ENCODE measurements around the gene KRT76. TPM values are rescaled to one million over a fixed set of nuclear protein-coding genes. Genes with fewer than 3 reads are reported as not detected.
"Not testable (repeated sequence)": the region's sequence is repeated elsewhere in the genome, so short reads cannot be mapped to it uniquely, and the experiment has no call there.

Gene KRT76
- total RNA-seq, 1 donor from 2014 or later = not detected

DNA sequence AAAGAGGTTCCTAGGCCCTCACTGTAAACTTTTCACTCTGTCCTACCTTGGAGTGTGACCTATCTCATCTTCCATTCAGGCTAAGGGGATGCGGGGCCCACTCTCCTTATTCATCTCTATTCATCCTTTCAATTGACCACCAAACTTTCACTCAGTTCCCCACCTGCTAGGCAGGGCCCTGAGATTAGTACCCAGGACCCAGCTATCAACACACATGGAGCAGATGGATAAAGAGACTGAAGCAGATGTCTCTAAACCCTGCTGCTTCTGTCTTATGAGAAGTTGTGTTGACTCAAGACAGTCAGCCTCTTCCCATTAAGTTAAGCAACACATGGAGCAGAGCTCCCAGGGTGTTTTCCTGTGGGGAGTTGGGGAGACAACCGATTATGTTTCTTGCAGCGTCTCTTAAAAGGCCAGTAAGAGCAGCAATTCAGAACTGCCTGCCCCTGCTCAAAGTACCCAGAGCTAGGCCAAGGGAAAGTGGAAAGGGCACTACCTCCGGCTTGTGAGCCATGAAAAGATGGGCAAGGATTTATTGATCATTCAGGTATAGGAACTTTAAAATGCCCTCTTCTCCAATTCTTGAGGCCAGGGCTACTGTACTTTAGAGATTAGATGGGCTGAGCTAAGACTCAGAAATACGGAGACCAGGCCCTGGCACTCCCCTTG, 10.7 kb downstream of the KRT76 start:
- no peak for DNase-seq (ENCODE audit: low spot score)
- intact Hi-C loops (cut with DNase I) = no loop called here

DNA sequence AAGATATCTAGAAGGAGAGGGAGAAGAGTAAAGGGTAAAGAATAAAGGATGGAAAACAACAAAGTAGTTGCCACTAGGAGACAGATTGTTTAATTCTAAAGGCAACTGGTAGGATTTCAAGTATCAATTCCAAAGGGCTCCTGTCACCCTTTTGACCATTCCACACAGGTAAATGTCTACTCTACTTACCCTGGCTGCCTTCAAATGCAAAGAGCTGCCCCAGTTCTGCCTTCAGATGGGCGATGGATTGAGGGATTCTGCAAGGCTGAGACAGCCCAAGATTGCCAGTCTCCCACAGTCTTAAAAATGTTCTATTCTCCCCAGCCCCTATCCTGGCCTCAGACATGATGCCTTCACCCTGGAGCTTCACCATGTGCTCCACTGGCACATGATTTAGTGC, 11.4 kb downstream of the KRT76 start:
- no peak for DNase-seq (ENCODE audit: low spot score)
- intact Hi-C loops (cut with DNase I) = no loop called here

DNA sequence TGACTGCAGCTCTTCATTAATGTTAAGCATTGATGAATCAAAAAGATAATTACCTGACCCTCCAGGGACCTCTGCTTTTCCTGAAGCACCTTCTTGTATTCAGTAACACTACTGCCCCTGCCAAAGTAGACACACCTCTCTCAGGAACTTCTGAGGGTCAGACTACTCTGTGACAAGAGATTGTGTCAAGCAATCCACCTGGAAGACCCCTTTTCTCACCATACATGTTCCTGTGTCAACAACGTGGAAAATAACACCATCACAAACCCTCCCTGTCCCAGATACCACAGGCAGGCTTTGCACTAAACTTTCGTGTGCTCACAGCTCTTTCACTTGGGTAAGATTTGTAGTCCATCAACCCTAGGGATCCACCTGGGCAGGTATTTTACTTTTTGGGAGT, 13.2 kb downstream of the KRT76 start:
- intact Hi-C loops (cut with DNase I) = no loop called here

DNA sequence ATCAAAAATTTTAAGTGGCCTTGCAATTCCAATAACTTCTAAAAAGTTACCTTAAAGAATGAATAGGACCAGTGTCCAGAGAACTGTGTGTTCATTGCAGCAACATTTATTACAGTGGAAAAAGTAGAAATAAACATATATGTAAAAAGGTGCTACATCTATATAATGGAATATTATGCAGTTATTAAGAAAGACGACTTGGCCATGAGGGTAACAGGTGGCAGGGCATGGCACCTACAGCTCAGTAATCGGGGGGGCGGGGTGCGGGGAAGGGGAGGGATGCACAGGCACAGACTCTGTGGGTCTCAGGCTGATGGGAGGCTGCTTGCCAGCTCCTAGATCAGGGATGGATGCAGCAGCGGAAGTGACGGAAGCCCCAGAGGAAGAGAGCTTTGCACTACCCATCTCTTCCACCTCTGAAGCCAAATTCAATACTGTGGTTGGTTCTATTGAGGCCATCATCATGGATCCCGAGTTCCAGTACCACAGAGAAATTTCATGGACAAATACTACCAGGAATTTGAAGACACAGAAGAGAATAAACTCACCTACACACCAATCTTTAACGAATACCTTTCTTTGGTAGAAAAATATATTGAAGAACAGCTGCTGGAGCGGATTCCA, 14.0 kb downstream of the KRT76 start:
- intact Hi-C loops (cut with DNase I) = no loop called here
- no peak for DNase-seq (ENCODE audit: low spot score)

More for the DNA sequence above, 13.2 kb downstream of the KRT76 start:
- DNase-seq (ENCODE audit: low spot score) = no peak

DNA sequence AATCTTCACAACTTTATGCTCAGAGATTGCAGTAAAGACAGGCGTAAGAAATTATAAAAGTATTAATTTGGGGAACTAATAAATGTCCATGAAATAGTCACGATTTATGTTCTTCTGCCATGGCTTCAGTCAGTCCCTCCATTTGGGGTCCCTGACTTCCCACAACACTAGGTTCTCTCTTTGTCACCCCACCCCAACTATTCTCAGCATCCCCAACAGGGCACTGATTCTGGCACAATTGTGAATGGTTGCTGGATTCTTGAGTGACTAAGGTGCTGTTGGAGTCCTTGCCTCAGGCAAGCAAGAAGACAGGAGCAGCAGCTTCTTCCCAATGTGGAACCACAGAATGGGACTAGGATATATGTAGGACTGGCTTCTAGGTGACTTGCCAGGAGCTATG, 15.3 kb downstream of the KRT76 start:
- intact Hi-C loops (cut with DNase I) = no loop called here

DNA sequence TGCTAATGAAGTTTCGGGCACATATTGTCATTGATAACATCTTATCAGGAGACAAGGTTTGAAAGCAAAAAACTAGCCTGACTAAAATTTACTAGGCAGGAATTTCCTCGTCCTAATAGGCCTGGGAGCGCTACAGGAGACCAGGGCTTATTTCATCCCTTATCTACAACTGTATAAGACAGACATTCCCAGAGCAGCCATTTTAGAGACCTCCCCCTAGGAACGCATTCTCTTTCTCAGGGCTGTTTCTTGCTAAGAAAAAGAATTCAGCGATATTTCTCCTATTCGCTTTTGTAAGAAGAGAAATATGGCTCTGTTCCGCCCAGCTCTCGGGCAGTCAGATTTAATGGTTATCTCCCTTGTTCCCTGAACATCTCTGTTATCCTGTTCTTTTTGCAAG, 15.9 kb downstream of the KRT76 start:
- DNase-seq (ENCODE audit: low spot score); intact Hi-C loops (cut with DNase I): not testable (repeated sequence)

More for the DNA sequence above, 15.3 kb downstream of the KRT76 start:
- DNase-seq (ENCODE audit: low spot score) = no peak

DNA sequence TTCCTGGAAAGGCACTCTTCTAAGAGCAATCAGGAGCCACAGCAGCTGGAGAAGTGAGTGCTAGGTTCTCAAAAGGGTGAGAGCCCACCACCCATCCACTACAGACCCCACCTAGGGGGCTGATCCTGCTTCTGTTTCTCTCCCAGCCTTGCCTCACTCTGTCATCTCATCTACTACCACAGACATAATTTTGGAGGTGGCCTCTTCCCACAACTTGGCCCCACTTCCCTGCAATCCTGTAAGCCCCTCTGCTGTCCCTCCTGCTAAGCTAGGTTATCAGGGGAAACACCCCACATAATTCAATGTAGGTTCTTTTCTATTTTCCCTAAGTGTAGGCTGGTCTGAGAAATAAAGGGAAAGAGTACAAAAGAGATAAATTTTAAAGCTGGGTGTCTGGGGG, 16.5 kb downstream of the KRT76 start:
- DNase-seq (ENCODE audit: low spot score) = no peak
- intact Hi-C loops (cut with DNase I) = no loop called here

DNA sequence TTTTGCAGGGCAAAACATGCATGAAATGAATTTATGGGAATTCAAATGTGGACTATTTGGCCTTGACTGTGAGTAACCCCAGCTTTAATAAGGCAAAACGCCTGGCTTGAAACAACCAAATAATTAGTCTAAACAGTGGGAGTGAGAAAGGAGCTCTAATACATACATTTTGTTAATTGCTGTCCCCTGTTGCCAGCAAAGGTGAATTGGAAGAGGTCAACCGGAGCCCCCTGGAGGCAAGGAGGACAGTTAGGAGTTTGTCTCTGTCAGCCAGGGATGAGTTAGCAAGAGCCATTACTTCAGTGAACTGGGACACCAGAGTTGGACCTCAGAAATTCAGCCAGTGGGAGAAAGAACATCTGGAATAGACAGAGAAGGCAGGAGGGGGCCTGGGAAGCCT, 17.4 kb downstream of the KRT76 start:
- no peak for DNase-seq (ENCODE audit: low spot score)
- intact Hi-C loops (cut with DNase I) = no loop called here

DNA sequence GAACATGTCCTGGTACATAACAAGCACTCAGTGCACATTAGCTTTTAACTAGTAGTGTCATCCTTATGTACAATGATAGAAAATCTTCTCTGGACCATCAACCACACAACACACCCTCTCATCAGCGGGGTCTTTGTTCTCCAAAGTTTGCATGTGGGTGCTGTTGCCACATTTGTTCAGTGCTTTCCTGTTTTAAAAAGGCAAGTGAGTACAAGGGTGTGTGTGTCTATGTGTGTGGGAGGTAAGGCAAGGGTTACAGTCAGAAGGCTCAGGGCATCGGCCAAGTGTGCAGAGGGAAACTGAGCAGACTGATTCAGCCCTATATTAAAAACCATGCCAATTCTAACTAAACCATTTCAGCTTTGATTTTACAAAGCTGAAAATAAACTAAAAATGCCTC, 17.9 kb downstream of the KRT76 start:
- no peak for DNase-seq (ENCODE audit: low spot score)
- intact Hi-C loops (cut with DNase I) = no loop called here

DNA sequence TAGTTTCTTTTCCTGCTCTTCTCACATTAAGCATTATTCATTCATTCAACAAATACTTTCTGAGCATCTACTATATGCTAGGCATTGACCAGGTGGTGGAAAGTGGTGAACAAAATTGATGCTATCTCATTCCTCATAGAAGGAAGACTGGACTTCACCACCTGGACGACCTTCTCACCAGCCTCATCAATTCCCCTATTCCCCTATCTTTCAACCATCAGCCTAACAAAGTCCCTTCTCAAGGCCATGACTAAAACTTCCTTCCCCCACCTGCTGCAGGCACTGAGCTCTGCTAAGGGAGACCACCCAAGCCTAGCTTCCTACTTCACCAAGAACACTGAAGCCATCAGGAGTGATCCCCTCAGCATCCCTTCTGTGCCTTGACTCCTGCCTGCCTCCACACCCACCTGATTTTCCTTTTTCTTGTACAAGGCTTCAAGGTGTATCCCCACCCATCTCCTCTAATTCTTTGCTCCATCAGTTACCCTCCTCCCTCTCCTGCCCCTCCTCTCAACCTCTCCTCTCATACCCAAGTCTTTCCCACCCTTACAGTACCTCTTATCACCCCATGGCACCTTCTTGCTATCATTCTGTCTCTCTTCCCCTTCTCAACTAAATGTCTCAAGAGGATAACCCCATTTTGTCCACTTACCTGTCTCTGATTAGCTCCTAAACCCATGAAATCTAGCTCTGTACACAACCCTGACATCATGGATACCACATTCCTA, 19.5 kb downstream of the KRT76 start:
- intact Hi-C loops (cut with DNase I) = no loop called here
- no peak for DNase-seq (ENCODE audit: low spot score)

DNA sequence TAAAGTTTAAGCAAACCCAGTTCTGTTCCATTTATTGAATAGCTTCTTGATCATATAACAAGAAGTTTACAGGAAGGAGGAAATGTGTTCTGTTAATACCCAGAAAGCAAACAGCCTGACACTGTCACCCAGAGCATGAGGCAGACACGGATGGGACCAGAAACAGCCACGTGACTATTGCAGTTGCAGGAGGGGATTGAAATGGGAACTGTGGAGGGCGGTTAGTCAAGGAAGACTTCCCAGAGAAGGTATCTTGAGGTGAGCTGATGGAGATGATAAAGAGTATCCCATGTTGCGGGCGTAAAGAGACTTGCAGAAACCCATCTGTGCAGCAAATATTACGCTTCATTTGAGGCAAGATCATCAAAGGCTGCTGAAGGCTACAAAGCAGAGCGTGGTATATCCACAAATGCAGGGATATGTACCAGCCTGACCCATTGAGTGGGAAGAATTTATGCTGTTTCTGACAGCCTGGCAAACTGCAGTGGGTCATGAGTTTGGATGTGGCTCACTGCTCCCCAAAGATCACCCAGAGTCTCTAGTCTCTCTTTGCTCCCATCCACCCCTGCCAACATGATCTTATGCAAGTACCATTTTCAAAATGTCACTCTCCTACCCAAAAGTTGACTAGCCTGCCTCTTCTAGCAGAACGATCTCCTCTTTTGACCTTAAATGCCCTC, 20.7 kb downstream of the KRT76 start:
- intact Hi-C loops (cut with DNase I) = no loop called here
- DNase-seq (ENCODE audit: low spot score) = no peak

DNA sequence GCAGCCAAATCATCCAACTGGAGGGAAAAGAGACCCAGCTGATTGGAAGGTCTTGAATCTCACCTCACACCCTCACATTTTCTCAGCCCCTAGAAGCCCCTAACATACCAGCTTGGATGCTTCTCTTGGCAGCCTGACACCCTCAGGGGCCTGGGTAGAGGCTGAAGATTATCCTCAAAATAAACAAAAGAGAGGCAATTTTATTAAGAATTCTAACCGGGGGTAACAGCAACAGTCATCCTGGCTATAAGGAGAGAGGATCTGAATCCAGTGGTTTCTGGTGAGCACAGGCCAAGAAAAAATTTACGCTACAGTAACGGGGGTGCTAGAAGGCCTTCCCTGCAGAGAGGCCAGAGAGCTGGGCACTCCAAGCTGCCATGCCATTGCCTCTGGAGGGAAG, 21.6 kb downstream of the KRT76 start:
- intact Hi-C loops (cut with DNase I) = no loop called here
- no peak for DNase-seq (ENCODE audit: low spot score)

DNA sequence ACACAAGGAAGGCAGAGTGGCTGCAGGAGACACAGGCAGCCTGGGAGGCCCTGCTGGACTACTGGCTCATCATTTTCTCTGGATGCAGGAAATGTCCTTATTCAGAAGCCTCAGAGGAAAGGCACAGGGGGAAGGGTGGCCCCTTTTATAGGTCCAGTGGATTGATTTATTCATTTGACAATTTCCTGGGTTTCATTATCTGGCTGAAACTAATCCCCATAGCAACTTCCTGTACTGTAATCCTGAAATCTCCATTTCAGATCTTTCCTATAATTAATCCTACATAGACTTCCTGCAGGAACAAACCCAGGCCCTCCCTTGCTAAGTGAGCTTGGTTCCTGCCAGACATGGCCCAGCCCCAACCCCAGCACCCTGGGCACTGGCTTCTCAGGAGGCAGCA, 23.0 kb downstream of the KRT76 start:
- intact Hi-C loops (cut with DNase I) = no loop called here
- DNase-seq (ENCODE audit: low spot score) = no peak

DNA sequence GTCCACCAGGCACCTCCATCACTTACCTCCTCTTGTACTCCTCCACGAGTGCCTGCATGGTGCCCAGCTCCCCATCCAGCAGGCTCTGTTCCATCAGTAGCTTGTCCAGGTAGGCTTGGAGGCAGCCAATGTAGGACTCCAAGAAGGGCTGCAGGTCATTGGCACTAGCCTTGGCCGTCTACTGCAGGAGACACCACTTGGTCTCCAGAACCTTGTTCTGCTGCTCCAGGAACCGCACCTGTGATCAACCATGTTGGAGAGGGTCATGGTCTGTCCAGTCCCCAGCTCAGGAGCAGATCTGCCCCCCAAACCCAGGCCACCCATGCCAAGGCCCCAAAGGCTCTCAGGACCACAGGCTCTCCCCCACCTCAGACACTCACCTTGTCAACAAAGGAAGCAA, 23.9 kb downstream of the KRT76 start:
- intact Hi-C loops (cut with DNase I) = no loop called here
- no peak for DNase-seq (ENCODE audit: low spot score)

DNA sequence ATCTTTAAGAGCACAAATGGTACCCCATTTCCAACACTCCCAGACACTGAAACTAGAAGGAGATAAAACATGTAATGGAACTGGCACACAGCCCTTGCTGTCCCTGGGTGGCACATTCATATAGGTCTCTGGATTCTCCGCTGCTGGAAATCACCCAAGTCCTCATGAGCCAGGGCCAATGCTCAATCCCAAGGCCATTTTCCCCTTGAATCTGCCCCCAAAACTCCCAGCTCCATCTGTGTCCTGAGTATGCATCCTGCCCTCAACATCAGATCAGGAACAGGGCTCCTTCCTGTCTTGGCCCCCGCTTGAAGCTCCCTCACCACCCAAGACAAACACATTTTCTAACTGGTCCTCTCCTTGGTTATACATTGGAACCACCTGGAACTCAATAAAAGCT, 24.6 kb downstream of the KRT76 start:
- intact Hi-C loops (cut with DNase I) = no loop called here

DNA sequence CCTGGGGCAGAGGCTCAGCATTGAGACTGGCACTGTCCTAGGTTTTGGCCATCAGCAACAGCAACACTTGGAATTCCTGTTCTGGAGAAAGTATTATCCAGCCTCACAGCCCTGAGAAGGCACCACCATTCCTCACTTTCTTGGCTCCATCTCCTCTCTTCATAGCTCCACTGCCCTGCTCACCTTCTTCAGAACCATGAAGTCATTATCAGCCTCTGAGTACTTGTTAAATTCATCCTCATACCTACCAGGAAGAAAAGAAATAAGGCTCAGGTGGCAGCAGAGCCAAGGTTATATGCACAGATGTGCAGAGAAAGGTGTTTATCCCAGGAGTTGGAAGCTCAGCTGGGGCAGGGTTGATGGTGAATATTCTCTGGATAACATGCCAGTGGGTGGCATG, 25.4 kb downstream of the KRT76 start:
- intact Hi-C loops (cut with DNase I) = no loop called here
- no peak for DNase-seq (ENCODE audit: low spot score)

More for the DNA sequence above, 24.6 kb downstream of the KRT76 start:
- DNase-seq (ENCODE audit: low spot score) = no peak

DNA sequence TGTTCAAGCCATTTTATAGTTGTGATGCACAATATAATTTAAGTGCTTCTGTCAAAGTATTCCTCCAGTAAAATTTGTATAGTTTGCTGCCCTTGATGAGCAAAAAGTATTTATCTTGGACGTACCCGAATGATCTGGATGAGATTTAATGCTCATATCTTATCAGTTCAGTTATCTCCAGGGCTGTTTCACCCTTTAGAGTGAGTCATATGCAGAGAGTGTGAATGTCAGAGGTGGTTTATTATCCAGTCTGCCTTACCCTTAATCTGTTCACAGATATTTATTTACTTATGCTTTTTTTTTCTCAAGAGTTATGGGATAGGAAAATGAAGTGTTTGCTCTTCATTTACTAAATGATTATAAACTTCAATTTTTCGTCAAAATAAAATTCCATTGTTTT, 26.6 kb downstream of the KRT76 start:
- DNase-seq (ENCODE audit: low spot score); intact Hi-C loops (cut with DNase I): not testable (repeated sequence)

DNA sequence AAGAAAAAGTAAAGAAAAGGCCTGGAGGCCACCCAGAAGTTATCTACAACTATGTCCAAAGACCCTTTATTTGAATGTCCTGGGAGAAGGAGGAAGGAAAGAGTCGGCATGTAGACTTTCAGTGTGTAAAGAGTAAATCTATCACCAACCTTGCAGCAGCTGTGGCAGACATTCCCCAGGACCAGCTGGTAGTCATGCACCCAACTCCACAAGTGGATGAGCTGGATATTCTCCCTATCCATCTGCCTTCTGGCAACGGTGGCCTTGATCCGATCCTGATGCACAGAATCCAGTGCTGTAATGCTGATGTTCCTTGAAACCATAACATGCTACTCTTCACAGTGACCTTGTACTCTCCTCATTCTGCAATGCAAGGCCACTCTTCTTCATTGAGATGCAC, 27.3 kb downstream of the KRT76 start:
- DNase-seq (ENCODE audit: low spot score) = no peak
- intact Hi-C loops (cut with DNase I) = no loop called here

DNA sequence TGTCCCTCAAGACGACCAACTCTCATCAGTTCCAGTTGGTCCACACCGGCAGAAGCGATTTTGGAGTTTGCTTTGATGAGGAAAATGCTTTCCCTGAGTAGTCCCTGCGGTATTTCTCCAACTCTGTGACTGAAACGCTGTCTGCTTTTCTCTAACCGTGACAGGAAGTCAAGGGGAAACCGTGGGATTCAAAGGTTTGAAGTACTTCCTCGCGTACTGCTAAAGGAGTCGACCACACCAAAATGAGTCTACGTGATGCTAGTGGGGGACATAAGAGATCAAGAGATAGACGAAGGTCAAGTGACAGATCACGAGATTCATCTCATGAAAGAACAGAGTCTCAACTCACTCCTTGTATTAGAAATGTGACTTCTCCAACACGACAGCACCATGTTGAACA, 28.6 kb downstream of the KRT76 start:
- intact Hi-C loops (cut with DNase I) = no loop called here

DNA sequence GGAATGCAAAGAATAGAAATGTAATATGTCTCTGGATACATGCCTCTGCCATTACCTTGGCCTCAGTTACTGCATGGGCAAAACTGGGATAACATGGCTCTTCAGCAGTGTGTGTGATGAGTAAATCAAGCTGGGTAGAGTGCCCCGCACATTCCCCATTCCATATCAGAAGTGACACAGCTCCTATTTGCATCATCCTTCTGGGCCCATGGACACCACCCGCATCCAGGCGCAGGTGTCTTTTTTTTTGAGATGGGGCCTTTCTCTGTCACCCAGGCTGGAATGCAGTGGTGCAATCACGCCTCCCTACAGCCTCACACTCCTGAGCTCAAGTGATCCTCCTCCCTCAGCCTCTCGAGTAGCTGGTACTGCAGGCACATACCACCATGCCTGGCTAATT, 31.6 kb downstream of the KRT76 start:
- no peak for DNase-seq (ENCODE audit: low spot score)
- intact Hi-C loops (cut with DNase I) = no loop called here

More for the DNA sequence above, 28.6 kb downstream of the KRT76 start:
- DNase-seq (ENCODE audit: low spot score) = no peak

Data from cardiac septum (tissue), 1 donor.